ENCODE results near the gene CCDC77. TPM values are rescaled to one million over a fixed set of nuclear protein-coding genes. Genes with fewer than 3 reads are reported as not detected.

CCDC77 gene
- total and polyA plus RNA-seq, 2 experiments from 2014 or later: 24.7 to 26.7 TPM

DNA sequence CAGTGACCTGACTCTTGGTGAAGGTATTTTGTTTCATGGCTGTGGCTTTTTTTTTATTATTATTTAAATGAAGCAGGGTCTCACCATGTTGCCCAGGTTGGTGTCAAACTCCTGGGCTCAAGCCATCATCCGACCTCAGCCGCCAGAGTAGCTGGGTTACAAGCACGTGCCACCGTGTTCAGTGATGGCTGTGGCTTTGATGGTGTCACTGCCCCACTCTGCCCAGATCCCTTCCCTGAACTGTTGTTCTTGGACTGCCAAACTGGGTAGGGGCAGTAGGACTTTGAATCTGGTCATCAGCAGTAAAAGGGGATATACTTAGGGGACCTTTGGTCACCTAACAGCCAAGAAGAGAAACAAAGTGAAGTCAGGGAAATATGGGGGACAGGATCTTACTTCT, 77.7 kb downstream of the CCDC77 start (continued):
- TF ChIP-seq, protein P1, sequence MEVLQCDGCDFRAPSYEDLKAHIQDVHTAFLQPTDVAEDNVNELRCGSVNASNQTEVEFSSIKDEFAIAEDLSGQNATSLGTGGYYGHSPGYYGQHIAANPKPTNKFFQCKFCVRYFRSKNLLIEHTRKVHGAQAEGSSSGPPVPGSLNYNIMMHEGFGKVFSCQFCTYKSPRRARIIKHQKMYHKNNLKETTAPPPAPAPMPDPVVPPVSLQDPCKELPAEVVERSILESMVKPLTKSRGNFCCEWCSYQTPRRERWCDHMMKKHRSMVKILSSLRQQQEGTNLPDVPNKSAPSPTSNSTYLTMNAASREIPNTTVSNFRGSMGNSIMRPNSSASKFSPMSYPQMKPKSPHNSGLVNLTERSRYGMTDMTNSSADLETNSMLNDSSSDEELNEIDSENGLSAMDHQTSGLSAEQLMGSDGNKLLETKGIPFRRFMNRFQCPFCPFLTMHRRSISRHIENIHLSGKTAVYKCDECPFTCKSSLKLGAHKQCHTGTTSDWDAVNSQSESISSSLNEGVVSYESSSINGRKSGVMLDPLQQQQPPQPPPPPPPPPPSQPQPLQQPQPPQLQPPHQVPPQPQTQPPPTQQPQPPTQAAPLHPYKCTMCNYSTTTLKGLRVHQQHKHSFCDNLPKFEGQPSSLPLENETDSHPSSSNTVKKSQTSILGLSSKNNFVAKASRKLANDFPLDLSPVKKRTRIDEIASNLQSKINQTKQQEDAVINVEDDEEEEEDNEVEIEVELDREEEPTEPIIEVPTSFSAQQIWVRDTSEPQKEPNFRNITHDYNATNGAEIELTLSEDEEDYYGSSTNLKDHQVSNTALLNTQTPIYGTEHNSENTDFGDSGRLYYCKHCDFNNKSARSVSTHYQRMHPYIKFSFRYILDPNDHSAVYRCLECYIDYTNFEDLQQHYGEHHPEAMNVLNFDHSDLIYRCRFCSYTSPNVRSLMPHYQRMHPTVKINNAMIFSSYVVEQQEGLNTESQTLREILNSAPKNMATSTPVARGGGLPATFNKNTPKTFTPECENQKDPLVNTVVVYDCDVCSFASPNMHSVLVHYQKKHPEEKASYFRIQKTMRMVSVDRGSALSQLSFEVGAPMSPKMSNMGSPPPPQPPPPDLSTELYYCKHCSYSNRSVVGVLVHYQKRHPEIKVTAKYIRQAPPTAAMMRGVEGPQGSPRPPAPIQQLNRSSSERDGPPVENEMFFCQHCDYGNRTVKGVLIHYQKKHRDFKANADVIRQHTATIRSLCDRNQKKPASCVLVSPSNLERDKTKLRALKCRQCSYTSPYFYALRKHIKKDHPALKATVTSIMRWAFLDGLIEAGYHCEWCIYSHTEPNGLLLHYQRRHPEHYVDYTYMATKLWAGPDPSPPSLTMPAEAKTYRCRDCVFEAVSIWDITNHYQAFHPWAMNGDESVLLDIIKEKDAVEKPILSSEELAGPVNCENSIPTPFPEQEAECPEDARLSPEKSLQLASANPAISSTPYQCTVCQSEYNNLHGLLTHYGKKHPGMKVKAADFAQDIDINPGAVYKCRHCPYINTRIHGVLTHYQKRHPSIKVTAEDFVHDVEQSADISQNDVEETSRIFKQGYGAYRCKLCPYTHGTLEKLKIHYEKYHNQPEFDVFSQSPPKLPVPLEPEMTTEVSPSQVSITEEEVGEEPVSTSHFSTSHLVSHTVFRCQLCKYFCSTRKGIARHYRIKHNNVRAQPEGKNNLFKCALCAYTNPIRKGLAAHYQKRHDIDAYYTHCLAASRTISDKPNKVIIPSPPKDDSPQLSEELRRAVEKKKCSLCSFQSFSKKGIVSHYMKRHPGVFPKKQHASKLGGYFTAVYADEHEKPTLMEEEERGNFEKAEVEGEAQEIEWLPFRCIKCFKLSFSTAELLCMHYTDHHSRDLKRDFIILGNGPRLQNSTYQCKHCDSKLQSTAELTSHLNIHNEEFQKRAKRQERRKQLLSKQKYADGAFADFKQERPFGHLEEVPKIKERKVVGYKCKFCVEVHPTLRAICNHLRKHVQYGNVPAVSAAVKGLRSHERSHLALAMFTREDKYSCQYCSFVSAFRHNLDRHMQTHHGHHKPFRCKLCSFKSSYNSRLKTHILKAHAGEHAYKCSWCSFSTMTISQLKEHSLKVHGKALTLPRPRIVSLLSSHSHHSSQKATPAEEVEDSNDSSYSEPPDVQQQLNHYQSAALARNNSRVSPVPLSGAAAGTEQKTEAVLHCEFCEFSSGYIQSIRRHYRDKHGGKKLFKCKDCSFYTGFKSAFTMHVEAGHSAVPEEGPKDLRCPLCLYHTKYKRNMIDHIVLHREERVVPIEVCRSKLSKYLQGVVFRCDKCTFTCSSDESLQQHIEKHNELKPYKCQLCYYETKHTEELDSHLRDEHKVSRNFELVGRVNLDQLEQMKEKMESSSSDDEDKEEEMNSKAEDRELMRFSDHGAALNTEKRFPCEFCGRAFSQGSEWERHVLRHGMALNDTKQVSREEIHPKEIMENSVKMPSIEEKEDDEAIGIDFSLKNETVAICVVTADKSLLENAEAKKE (CRISPR knock-in tag; IDR thresholded peaks at IDR 0.05): no peak
- TF ChIP-seq, protein P2, sequence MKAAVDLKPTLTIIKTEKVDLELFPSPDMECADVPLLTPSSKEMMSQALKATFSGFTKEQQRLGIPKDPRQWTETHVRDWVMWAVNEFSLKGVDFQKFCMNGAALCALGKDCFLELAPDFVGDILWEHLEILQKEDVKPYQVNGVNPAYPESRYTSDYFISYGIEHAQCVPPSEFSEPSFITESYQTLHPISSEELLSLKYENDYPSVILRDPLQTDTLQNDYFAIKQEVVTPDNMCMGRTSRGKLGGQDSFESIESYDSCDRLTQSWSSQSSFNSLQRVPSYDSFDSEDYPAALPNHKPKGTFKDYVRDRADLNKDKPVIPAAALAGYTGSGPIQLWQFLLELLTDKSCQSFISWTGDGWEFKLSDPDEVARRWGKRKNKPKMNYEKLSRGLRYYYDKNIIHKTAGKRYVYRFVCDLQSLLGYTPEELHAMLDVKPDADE (IDR thresholded peaks at IDR 0.05): no peak

DNA sequence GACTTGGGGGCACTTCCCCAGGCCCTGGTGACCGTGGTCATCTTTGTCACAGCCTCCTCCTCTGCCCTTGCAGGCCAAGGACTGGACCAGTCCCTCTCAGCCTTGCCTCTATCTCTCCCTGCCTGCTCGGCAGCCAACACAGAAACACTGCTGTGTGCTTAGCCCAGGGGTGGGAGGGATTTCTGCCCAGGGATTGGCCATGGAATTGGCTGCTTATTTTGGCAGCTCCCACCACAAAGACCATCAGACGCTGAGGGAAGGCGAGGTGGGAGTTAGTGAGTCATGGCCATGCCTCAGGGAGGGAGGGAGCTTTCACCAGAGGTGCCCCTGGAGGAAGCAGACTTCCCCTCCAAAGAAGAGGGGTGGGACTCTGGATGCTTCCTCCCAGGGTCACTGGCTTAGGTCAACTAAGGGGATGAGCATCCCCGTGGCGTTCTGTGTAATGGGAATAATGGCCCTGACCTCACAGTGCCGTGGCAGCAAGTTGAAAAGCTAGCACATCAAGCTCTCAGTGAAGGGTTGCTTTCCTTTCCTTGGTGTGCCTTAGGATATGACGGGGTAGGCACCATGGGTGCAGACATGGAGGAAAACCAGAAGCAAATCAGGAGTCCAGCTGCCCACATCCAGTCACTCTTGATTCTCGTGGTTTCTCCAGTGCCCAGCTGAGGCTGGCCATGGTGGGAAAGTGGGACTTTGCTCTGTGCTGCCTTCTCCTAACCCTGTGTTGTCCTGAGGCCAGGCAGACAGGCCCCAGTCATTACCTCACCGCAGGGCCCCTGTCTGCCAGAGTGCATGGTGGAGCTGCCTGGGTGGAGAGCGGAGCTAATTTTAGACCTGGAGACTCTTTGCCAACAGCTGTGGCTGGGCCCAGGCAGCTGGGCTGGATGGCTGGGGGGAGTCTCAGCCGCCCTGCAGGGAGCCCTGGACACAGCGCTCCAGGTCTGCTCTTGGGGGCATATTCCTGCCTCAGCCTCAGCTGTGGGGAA, 79.7 kb downstream of the CCDC77 start:
- Histone ChIP-seq H3F3A (replicated peaks; ENCODE audit: low read depth) (no peaks in the 10 kb centered on the region), H2AFZ (no peak overlapping the region), H4K20me1 (replicated peaks; ENCODE audit: insufficient read depth) (peaks cover 13% of the 10 kb centered on the region; the same call in 1 of the 2 replicates), H3K4me3 (no peak overlapping the region), H3K4me1 (ENCODE audit: insufficient read depth) (no peaks in the 10 kb centered on the region), H3K27me3 (ENCODE audit: insufficient read depth) (no peaks in the 10 kb centered on the region), H3K4me2 (no peak overlapping the region), H3K79me2 (replicated peaks; ENCODE audit: insufficient read depth) (no peaks in the 10 kb centered on the region), H3K27ac (ENCODE audit: low read depth) (no peak overlapping the region), H3K36me3 (ENCODE audit: insufficient read depth) (no peaks in the 10 kb centered on the region), H3K9me2 (ENCODE audit: insufficient read depth) (no peaks in the 10 kb centered on the region)
- ATAC-seq (peak; percentile 36; the same call in 1 of the 3 replicates), DNase-seq (ENCODE audit: low spot score) (no peak)
- H3K9me3 Mint-ChIP-seq: no peaks in the 10 kb centered on the region
- H3K4me1 Mint-ChIP-seq: no peaks in the 10 kb centered on the region
- no peak overlapping the region for H3K4me3 Mint-ChIP-seq
- H3K27me3 Mint-ChIP-seq (ENCODE audit: insufficient read depth, low read depth, poor library complexity): peaks cover 2% of the 10 kb centered on the region
- H3K27ac Mint-ChIP-seq: no peak overlapping the region
- no peaks in the 10 kb centered on the region; the same call in 2 of the 3 replicates for H3K36me3 Mint-ChIP-seq (ENCODE audit: low read depth)
- TF ChIP-seq CREB1 (CRISPR knock-in tag; IDR thresholded peaks at IDR 0.05; ENCODE audit: low read depth): no peak
- TF ChIP-seq, protein P2 (IDR thresholded peaks at IDR 0.05): no peak
- TF ChIP-seq POLR2AphosphoS5 (IDR thresholded peaks at IDR 0.05; ENCODE audit: low read depth): no peak
- no peak for TF ChIP-seq EZH2phosphoT487 (IDR thresholded peaks at IDR 0.05; ENCODE audit: unreplicated experiment)
- no peak for TF ChIP-seq NANOG (IDR thresholded peaks at IDR 0.05; ENCODE audit: borderline replicate concordance)
- TF ChIP-seq EZH2 (IDR thresholded peaks at IDR 0.05; ENCODE audit: low read depth, unreplicated experiment): no peak
- no peak for TF ChIP-seq CTCF (conservative IDR thresholded peaks at IDR 0.05; ENCODE audit: low read depth in 2 of 2)
- no peak for TF ChIP-seq ZNF331 (CRISPR knock-in tag; IDR thresholded peaks at IDR 0.05; ENCODE audit: low read depth)
- no peak for TF ChIP-seq ZNF114 (CRISPR knock-in tag; IDR thresholded peaks at IDR 0.05)

Measured in GM23338 (cell line).